Heart left ventricle (tissue), 16 donors: ENCODE measurements around the gene TPT1. TPM values are rescaled to one million over a fixed set of nuclear protein-coding genes. Genes with fewer than 3 reads are reported as not detected.
A peak's percentile ranks its signal among the peaks of the same experiment; 100 is the strongest.

Experiments
- ATAC-seq, 4 donors: fragments of 200-7000 bp; cut with Tn5 transposase; one replicate each; pipeline ENCODE4 v1.9.1; 2020 to 2022; ENCODE audit warnings: moderate library complexity in 4 of 4, mild to moderate bottlenecking in 3 of 4, moderate number of reproducible peaks in 1 of 4
- DNase-seq, 5 donors: peaks; one replicate each; pipeline ENCODE4 v3.0.0-alpha.2; 2020
- H3K27ac ChIP-seq, 12 donors: fragments of 200-600 bp; sonication (generic) in 4 of 12; one replicate each; pipeline versions ENCODE4 v1.5.0 to v1.8.0; 2016 to 2022; ENCODE audit warnings: mild to moderate bottlenecking in 2 of 12
- H3K27me3 ChIP-seq, 9 donors: fragments of 200-600 bp; sonication (generic) in 2 of 9; one replicate each; pipeline versions ENCODE4 v1.5.1 to v1.8.0; 2016 to 2022; ENCODE audit warnings: mild to moderate bottlenecking in 3 of 9
- H3K36me3 ChIP-seq, 9 donors: fragments of 200-600 bp; sonication (generic) in 2 of 9; one replicate each; pipeline versions ENCODE4 v1.5.0 to v1.8.0; 2018 to 2022; ENCODE audit warnings: mild to moderate bottlenecking in 2 of 9
- H3K4me1 ChIP-seq, 12 donors: fragments of 200-600 bp; sonication (generic) in 4 of 12; one replicate each; pipeline versions ENCODE4 v1.5.0 to v1.8.0; 2016 to 2022; ENCODE audit warnings: mild to moderate bottlenecking in 3 of 12
- H3K4me3 ChIP-seq, 12 donors: fragments of 200-600 bp; sonication (generic) in 4 of 12; one replicate each; pipeline versions ENCODE4 v1.5.0 to v1.8.0; 2017 to 2022; ENCODE audit warnings: mild to moderate bottlenecking in 9 of 12, moderate library complexity in 4 of 12
- H3K9me3 ChIP-seq, 12 donors: fragments of 200-600 bp; sonication (generic) in 4 of 12; one replicate each; pipeline versions ENCODE4 v1.5.0 to v1.8.0; 2016 to 2022; ENCODE audit warnings: mild to moderate bottlenecking in 1 of 12
- POLR2A ChIP-seq, 2 donors: fragments of 450-650 bp; IDR thresholded peaks; one replicate each; pipeline ENCODE4 v1.6.1; 2017; ENCODE audit warnings: antibody characterized with exemption in 2 of 2, mild to moderate bottlenecking in 2 of 2, moderate library complexity in 2 of 2
- WGBS, 4 donors: extraction: QIAGEN DNeasy Blood & Tissue Kit in 2 of 4; methylation state at CpG; one replicate each; pipeline versions ENCODE4 v1.1.5 to v1.1.7; 2013 to 2018; 5-methylcytosine and 5-hydroxymethylcytosine counted together
- intact Hi-C, 10 donors: fragments of 100-400 bp; cut with DNase I; formaldehyde crosslinking; loops; one replicate each; pipeline versions ENCODE4 v1.11.1 to v1.14.2; 2022
- polyA plus RNA-seq, 2 donors: library from polyadenylated mRNA; stranded (reverse); fragments of 200-250 nt; gene quantifications; one replicate each; pipeline ENCODE4 v1.2.3, GENCODE V29; 2013
- total RNA-seq, 9 donors: library from RNA; depleted of rRNA in 2 of 9; stranded (reverse); fragments of >200 nt in 2 of 9; fragmentation: NEBNext Ultra II Directional in 3 of 9; extraction: Animal tissue kit (Norgen Biotek cat#: 25700) in 3 of 9; gene quantifications; one replicate each; pipeline versions ENCODE4 v1.1.0 to v1.2.4, GENCODE V29; 2016 to 2023
- TF ChIP-seq, protein P1 (sequence below), 12 donors: fragments of 200-600 bp; sonication (generic) in 4 of 12; IDR thresholded peaks; one replicate each; pipeline versions ENCODE4 v1.5.0 to v1.8.0; 2018 to 2022; ENCODE audit warnings: antibody characterized with exemption in 12 of 12, mild to moderate bottlenecking in 5 of 12
- donor health status: ischemic (EF 13 %, LVEDD 7.1; RV severe dilation, severe dysfunction).
- donor health status: healthy with polysubstance abuse.
- donor health status: DM: no; HTN: yes; CAD: no.
- donor health status: DM: no; HTN: no; CAD: no.
- donor health status: ischemic (EF 25% LVEDD 6.9; RV normal size, moderate dysfunction).
- donor health status: ischemic (EF 25% LVEDD 5.7; RV mildly dilated, moderate dysfunction).
- donor health status: healthy.
- donor health status: DM: yes; HTN: yes; CAD: no.
- donor health status: ischemic (EF 35%, LVEDD 5.7; RV mildly dilated, moderate dysfunction).
- donor health status: nonischemic (EF 11% LVEDD 7.7; RV severe dilation, severe dysfunction).
- donor health status: DM: yes; HTN: yes; CAD: no.
- donor health status: PGD.
- donor health status: ischemic (EF 29% LVEDD 5.4; RV normal size, mild dysfunction).
- donor health status: nonischemic (EF 23%, LVEDD 6.1; RV moderate dilation, normal function).

The TPT1 gene
- total and polyA plus RNA-seq, 11 donors = 1,738 to 7,117 (median 3,896) TPM

DNA sequence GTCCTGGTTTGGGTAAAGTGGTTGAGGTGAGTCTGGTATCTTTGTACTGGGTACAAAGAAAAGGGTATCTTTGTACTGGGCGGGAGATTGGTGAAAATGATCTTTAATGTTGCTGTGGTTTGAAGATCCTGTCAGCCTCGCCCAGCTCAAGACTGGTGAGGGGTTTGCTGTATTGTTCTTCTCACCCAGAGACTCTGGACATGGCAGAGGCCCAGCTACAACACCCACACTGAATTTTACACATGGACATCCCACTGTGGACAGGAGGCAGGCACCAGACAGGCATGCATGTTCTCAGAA, 42.8 kb downstream of the TPT1 start:
- Histone ChIP-seq H3K4me3 (no peak overlapping the region), H3K4me1 (peaks cover 0 to 20% (median 1%) of the 10 kb centered on the region in 12 donors), H3K36me3 (no peaks in the 10 kb centered on the region), H3K9me3 (no peaks in the 10 kb centered on the region), H3K27me3 (no peaks in the 10 kb centered on the region), H3K27ac (no peak overlapping the region)
- DNase-seq = no peak
- WGBS, 4 donors = 84 to 97% (median 87%) methylated on average over 2 of the region's 2 CpGs
- peak in 1 of 4 donors; percentile 20 for ATAC-seq
- no peak for TF ChIP-seq POLR2A (IDR thresholded peaks at IDR 0.05)
- TF ChIP-seq, protein P1, sequence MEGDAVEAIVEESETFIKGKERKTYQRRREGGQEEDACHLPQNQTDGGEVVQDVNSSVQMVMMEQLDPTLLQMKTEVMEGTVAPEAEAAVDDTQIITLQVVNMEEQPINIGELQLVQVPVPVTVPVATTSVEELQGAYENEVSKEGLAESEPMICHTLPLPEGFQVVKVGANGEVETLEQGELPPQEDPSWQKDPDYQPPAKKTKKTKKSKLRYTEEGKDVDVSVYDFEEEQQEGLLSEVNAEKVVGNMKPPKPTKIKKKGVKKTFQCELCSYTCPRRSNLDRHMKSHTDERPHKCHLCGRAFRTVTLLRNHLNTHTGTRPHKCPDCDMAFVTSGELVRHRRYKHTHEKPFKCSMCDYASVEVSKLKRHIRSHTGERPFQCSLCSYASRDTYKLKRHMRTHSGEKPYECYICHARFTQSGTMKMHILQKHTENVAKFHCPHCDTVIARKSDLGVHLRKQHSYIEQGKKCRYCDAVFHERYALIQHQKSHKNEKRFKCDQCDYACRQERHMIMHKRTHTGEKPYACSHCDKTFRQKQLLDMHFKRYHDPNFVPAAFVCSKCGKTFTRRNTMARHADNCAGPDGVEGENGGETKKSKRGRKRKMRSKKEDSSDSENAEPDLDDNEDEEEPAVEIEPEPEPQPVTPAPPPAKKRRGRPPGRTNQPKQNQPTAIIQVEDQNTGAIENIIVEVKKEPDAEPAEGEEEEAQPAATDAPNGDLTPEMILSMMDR (IDR thresholded peaks at IDR 0.05) = no peak
- intact Hi-C loops = no loop called here

DNA sequence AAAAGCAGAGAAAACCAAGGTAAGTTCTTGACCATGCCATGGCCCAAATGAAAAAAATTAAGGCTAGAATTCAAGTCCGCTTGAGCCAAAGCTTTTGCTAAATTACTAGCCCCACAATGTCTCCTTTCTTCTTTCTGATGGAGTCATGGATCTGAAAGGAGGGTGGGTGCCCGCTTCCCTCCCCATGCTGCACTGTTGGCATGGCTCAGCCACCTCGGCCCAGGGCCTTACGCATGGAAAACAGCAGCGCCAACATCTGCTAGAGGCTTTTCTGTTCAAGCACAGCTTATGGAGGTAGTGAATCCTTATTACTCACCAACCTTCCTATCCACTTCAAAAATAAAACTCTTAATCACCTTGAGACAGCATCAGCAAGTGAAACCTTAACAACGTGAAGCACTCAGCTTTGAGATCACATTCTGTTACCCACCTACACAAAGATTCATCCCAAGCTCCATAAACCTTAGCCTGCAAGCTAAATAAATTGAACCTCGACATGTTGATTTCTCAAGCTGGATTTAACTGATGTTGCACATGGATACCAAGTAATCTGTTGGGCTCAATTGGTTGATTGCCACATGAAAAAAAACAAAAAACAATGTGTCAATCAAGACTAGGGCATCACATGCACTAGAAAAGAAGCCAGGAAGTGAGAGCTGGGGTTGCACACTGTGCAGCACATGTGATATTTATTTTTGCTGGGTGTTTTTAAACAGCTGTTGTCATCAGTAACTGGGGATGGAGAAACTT, 43.4 kb downstream of the TPT1 start:
- no peak for ATAC-seq
- WGBS, 4 donors = 88 to 89% (median 89%) methylated on average over 7 of the region's 7 CpGs
- no peak overlapping the region for H3K27ac ChIP-seq
- peaks cover 0 to 20% (median 1%) of the 10 kb centered on the region in 12 donors for H3K4me1 ChIP-seq
- no peaks in the 10 kb centered on the region for H3K27me3 ChIP-seq
- intact Hi-C loops = no loop called here
- no peak for DNase-seq
- H3K36me3 ChIP-seq = no peaks in the 10 kb centered on the region
- TF ChIP-seq, protein P1 (IDR thresholded peaks at IDR 0.05) = no peak
- no peaks in the 10 kb centered on the region for H3K9me3 ChIP-seq
- no peak overlapping the region for H3K4me3 ChIP-seq

DNA sequence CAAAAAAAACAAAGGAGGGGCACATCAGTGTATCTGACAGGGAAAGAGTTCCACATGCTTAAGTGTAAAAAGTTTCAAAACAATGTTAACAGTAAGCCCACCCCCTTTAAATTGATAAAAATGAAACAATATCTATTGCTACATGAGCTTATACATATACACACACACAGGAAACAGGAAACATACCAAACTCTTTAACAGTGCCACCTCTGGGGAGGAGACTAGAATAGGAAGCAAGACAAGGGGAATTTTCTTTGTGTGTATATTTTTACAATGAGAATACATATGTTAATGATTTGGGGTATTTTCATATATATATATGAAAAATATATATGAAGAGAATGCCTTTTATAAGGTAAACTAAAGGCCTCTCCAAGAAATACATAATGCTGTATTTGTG, 44.7 kb downstream of the TPT1 start:
- Histone ChIP-seq H3K9me3 (no peaks in the 10 kb centered on the region), H3K4me3 (no peak overlapping the region), H3K27me3 (no peaks in the 10 kb centered on the region), H3K4me1 (peaks cover 0 to 20% (median 1%) of the 10 kb centered on the region in 12 donors), H3K27ac (no peak overlapping the region), H3K36me3 (no peaks in the 10 kb centered on the region)
- ATAC-seq (no peak), DNase-seq (no peak)
- intact Hi-C loops = no loop called here
- TF ChIP-seq POLR2A (IDR thresholded peaks at IDR 0.05) = no peak
- TF ChIP-seq, protein P1 (IDR thresholded peaks at IDR 0.05) = no peak

DNA sequence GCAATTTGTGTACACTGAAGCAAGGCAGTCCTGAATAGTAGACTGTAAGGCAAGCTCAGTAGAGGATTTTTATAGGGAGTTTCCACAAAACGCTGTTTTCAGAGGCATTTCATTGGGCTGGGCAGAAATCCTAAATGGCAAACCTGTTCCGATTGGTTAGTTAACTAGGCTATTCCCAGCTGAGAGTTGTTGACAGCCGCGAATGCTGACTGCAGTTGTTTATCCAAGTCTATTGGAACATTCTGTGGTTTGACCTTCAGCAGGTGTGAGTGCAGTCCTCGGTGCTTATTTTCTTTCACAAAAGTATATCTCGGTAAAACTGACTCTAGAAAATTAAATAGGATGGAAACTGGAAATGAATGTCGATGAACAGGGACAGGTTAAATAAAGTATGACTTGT, 45.4 kb downstream of the TPT1 start:
- DNase-seq (peak in 1 of 5 donors; percentile 20), ATAC-seq (peak in 3 of 4 donors; percentile 45 to 81 (median 51))
- Histone ChIP-seq H3K36me3 (no peaks in the 10 kb centered on the region), H3K4me1 (peaks cover 0 to 20% (median 1%) of the 10 kb centered on the region in 12 donors), H3K27ac (no peak overlapping the region), H3K9me3 (no peaks in the 10 kb centered on the region), H3K27me3 (no peaks in the 10 kb centered on the region), H3K4me3 (no peak overlapping the region)
- TF ChIP-seq, protein P1 (IDR thresholded peaks at IDR 0.05) = no peak
- no peak for TF ChIP-seq POLR2A (IDR thresholded peaks at IDR 0.05)
- intact Hi-C loops = no loop called here
- WGBS, 4 donors = 49 to 81% (median 66%) methylated on average over 7 of the region's 7 CpGs
